Anterior cingulate cortex (tissue), 58 donors: Measurements from ENCODE around the gene DLGAP3.
"Not testable (repeated sequence)": the region's sequence is repeated elsewhere in the genome, so short reads cannot be mapped to it uniquely, and the experiment has no call there.

Source experiments
- DNase-seq, 58 donors: peaks; one replicate each; lab custom pipeline; 2025; lab: John Stamatoyannopoulos, UW

DLGAP3 gene

GRCh38 chr1:34929497-34929852 is at the start of gene DLGAP3:
Gene DLGAP3 (minus strand): TSS chr1:34929650. CDS start chr1:34905383, 24,267 bp downstream.
- DNase-seq: peak in 6 of 58 donors; percentile 27 to 54 (median 42)

GRCh38 chr1:34978921-34979320 is 49.5 kb upstream of the DLGAP3 start:
- no peak for DNase-seq

- DNase-seq: no peak
Measured at GRCh38 chr1:34977858-34978257, 48.4 kb upstream of the DLGAP3 start.

GRCh38 chr1:34977210-34977471 is 47.7 kb upstream of the DLGAP3 start:
- no peak for DNase-seq

- DNase-seq: no peak
Measured at GRCh38 chr1:34976384-34977209, 47.1 kb upstream of the DLGAP3 start.

GRCh38 chr1:34975771-34976170 is 46.3 kb upstream of the DLGAP3 start:
- no peak for DNase-seq

- peak in 2 of 58 donors; percentile 0 to 4 for DNase-seq
Measured at GRCh38 chr1:34975338-34975737, 45.9 kb upstream of the DLGAP3 start.

GRCh38 chr1:34974626-34975025 is 45.2 kb upstream of the DLGAP3 start:
- DNase-seq: no peak

GRCh38 chr1:34973326-34973725 is 43.9 kb upstream of the DLGAP3 start:
- DNase-seq: no peak

GRCh38 chr1:34970829-34971228 is 41.4 kb upstream of the DLGAP3 start:
- DNase-seq: no peak

- no peak for DNase-seq
Measured at GRCh38 chr1:34970220-34970735, 40.8 kb upstream of the DLGAP3 start.

- DNase-seq: not testable (repeated sequence)
Measured at GRCh38 chr1:34968297-34968696, 38.8 kb upstream of the DLGAP3 start.

- not testable (repeated sequence) for DNase-seq
Measured at GRCh38 chr1:34967672-34968071, 38.2 kb upstream of the DLGAP3 start.

- DNase-seq: no peak
Measured at GRCh38 chr1:34965597-34965996, 36.1 kb upstream of the DLGAP3 start.

GRCh38 chr1:34950428-34950827 is 21.0 kb upstream of the DLGAP3 start:
- no peak for DNase-seq

- DNase-seq: not testable (repeated sequence)
Measured at GRCh38 chr1:34948739-34949138, 19.3 kb upstream of the DLGAP3 start.

GRCh38 chr1:34947641-34948314 is 18.3 kb upstream of the DLGAP3 start:
- not testable (repeated sequence) for DNase-seq

GRCh38 chr1:34946211-34946610 is 16.8 kb upstream of the DLGAP3 start:
- DNase-seq: no peak

- DNase-seq: not testable (repeated sequence)
Measured at GRCh38 chr1:34941798-34942197, 12.3 kb upstream of the DLGAP3 start.

- DNase-seq: no peak
Measured at GRCh38 chr1:34930702-34931071, 1.2 kb upstream of the DLGAP3 start.

GRCh38 chr1:34929853-34930701 is 627 bp upstream of the DLGAP3 start:
- peak in 3 of 58 donors; percentile 39 to 54 (median 52) for DNase-seq
